Uterus (tissue), 4 donors: Measurements from ENCODE around the gene ENOX2. TPM values are rescaled to one million over a fixed set of nuclear protein-coding genes. Genes with fewer than 3 reads are reported as not detected.

Experiments used
- DNase-seq, 2 donors: peaks; one replicate each; pipeline ENCODE4 v3.0.0-alpha.2; 2019 to 2020
- H3K27ac ChIP-seq, 2 donors: fragments of 200-600 bp; sonication (generic); 1 replicate in 1 of 2; 2 replicates in 1 of 2; pipeline ENCODE4 v1.5.1; 2016 to 2018
- H3K27me3 ChIP-seq, 2 donors: fragments of 200-600 bp; sonication (generic); one replicate each; pipeline ENCODE4 v1.5.1; 2018 to 2019; ENCODE audit warnings: control low read depth in 1 of 2
- H3K36me3 ChIP-seq, 2 donors: fragments of 200-600 bp; sonication (generic); one replicate each; pipeline ENCODE4 v1.5.1; 2019; ENCODE audit warnings: control low read depth in 1 of 2
- H3K4me1 ChIP-seq, 2 donors: fragments of 200-600 bp; sonication (generic); one replicate each; pipeline ENCODE4 v1.5.1; 2018 to 2019; ENCODE audit warnings: control low read depth in 1 of 2
- H3K4me3 ChIP-seq, 2 donors: fragments of 200-600 bp; sonication (generic); 1 replicate in 1 of 2; 2 replicates in 1 of 2; pipeline ENCODE4 v1.5.1; 2018 to 2019; ENCODE audit warnings: mild to moderate bottlenecking in 1 of 2
- H3K9me3 ChIP-seq, 2 donors: fragments of 200-600 bp; sonication (generic); one replicate each; pipeline ENCODE4 v1.5.1; 2019; ENCODE audit warnings: control low read depth in 1 of 2
- POLR2A ChIP-seq, 2 donors: fragments of 450-650 bp; IDR thresholded peaks; one replicate each; pipeline ENCODE4 v1.6.1; 2016; ENCODE audit warnings: antibody characterized with exemption in 2 of 2, mild to moderate bottlenecking in 1 of 2, moderate library complexity in 1 of 2
- intact Hi-C: fragments of 100-400 bp; cut with DNase I; formaldehyde crosslinking; loops from one replicate; pipeline ENCODE4 v1.15.1; 2023; ENCODE audit warnings: low total_unique reads
- total RNA-seq, 4 donors: library from RNA; depleted of rRNA in 3 of 4; stranded (reverse); fragments of >200 nt in 3 of 4; gene quantifications; one replicate each; pipeline versions ENCODE4 v1.1.0 to v1.2.4, GENCODE V29; 2014 to 2023
- TF ChIP-seq, protein P1 (sequence below), 4 experiments: fragments of 200-600 bp in 2 of 4; fragments of 450-650 bp in 2 of 4; sonication (generic) in 2 of 4; IDR thresholded peaks; one replicate each; pipeline ENCODE4 v1.5.1; 2016 to 2019; ENCODE audit warnings: antibody characterized with exemption in 4 of 4, mild to moderate bottlenecking in 2 of 4, moderate library complexity in 1 of 4
- donor health status: DM: yes; HTN: yes; CAD: no.

Gene ENOX2
- total RNA-seq, 4 donors from 2014 or later = 8.2 to 19.5 (median 14.8) TPM

DNA sequence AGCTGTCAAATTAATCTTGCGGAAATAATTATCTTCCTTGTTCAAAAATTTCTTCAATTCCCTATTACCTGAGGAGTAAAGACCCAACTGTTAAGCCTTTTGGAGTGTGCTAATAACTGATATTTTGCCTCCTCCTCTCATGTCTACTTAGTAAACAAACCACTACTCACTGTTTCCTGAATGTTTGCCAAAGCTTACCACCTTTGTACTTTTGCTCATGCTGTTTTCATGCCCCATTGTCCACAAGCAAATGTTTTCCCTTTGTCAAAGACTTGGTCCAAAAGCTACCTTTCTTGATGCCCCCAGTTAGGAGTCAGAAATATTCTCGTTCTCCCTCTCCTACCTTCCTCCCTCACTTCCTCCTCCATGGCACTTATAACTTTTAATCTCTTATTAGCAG lies 226.1 kb downstream of the ENOX2 start:
- no peak overlapping the region for H3K4me3 ChIP-seq
- TF ChIP-seq, protein P1, sequence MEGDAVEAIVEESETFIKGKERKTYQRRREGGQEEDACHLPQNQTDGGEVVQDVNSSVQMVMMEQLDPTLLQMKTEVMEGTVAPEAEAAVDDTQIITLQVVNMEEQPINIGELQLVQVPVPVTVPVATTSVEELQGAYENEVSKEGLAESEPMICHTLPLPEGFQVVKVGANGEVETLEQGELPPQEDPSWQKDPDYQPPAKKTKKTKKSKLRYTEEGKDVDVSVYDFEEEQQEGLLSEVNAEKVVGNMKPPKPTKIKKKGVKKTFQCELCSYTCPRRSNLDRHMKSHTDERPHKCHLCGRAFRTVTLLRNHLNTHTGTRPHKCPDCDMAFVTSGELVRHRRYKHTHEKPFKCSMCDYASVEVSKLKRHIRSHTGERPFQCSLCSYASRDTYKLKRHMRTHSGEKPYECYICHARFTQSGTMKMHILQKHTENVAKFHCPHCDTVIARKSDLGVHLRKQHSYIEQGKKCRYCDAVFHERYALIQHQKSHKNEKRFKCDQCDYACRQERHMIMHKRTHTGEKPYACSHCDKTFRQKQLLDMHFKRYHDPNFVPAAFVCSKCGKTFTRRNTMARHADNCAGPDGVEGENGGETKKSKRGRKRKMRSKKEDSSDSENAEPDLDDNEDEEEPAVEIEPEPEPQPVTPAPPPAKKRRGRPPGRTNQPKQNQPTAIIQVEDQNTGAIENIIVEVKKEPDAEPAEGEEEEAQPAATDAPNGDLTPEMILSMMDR (IDR thresholded peaks at IDR 0.05) = no peak
- no peak for TF ChIP-seq POLR2A (IDR thresholded peaks at IDR 0.05)
- H3K36me3 ChIP-seq = no peaks in the 10 kb centered on the region
- H3K4me1 ChIP-seq = no peaks in the 10 kb centered on the region
- no peak overlapping the region for H3K27ac ChIP-seq
- H3K9me3 ChIP-seq = peaks cover 0 to 3% of the 10 kb centered on the region in 2 donors
- H3K27me3 ChIP-seq = no peaks in the 10 kb centered on the region
- intact Hi-C loops = no loop called here
- DNase-seq = no peak

DNA sequence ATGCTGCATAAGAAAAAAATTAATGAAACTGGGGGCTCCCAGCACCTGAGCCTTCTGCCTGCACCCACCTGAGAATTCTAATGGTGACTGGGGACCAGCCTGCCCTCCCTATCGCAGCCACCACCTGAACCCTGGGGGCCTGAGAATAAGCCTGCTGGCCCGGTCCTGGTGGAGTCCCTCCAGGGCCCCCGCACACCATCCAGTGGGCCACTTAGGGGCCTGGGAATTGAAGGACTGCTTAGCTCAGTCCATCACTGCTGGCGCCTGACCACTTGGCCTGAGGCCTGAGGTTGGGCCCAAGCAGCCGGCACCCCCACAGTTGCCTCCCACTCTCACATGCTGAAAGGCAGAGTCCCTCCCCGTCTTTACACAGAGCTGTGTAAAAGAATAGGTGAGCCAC lies 230.8 kb downstream of the ENOX2 start:
- Histone ChIP-seq H3K9me3 (peaks cover 0 to 3% of the 10 kb centered on the region in 2 donors), H3K27ac (no peak overlapping the region), H3K36me3 (no peaks in the 10 kb centered on the region), H3K4me3 (no peak overlapping the region), H3K4me1 (no peaks in the 10 kb centered on the region), H3K27me3 (no peaks in the 10 kb centered on the region)
- TF ChIP-seq, protein P1 (IDR thresholded peaks at IDR 0.05) = no peak
- no peak for TF ChIP-seq POLR2A (IDR thresholded peaks at IDR 0.05)
- intact Hi-C loops = no loop called here
- DNase-seq = no peak

DNA sequence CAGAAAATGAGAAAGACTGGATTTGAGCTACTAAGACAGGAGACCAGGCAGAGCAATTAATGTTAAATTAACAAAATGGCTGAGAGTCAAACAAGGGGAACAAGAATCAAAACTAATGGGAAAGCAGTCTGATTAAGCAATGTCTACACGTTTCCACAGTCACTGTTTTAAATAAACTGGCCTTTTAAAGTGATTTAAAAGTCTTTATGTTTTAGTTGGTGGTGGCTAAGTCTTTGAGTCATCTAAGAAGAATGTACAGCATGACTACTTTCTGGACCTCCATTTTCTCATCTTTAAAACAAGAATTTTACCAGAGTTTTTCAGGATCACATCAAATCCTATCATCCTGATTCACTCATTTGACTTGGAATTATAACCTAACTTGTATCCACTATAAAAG lies 233.8 kb downstream of the ENOX2 start:
- TF ChIP-seq, protein P1 (IDR thresholded peaks at IDR 0.05) = no peak
- no peak for TF ChIP-seq POLR2A (IDR thresholded peaks at IDR 0.05)
- Histone ChIP-seq H3K27me3 (no peaks in the 10 kb centered on the region), H3K27ac (no peak overlapping the region), H3K36me3 (no peaks in the 10 kb centered on the region), H3K4me3 (no peak overlapping the region), H3K9me3 (peaks cover 0 to 3% of the 10 kb centered on the region in 2 donors), H3K4me1 (no peaks in the 10 kb centered on the region)
- intact Hi-C loops = no loop called here
- no peak for DNase-seq

DNA sequence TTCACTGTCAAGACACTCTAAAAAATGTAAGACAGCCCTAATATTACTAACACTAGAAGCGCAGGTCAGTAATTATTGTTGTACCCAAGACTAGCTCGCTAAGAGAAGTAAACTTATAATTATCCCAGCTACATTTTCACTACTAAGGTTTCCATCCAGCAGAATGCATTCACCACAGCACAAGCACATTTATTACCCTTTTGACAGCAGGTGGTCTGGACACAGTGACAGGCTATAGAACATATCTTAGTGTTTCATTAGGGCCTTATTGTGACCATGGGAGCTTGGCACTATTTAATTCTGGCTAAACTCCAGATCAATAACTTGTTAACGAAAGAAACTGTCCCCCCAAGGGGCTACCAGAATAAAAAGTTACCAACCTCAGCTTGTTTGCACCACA lies 237.7 kb downstream of the ENOX2 start:
- Histone ChIP-seq H3K9me3 (no peaks in the 10 kb centered on the region), H3K4me1 (no peaks in the 10 kb centered on the region), H3K4me3 (no peak overlapping the region), H3K27me3 (no peaks in the 10 kb centered on the region), H3K27ac (no peak overlapping the region), H3K36me3 (no peaks in the 10 kb centered on the region)
- TF ChIP-seq, protein P1 (IDR thresholded peaks at IDR 0.05) = no peak
- TF ChIP-seq POLR2A (IDR thresholded peaks at IDR 0.05) = no peak
- no peak for DNase-seq
- intact Hi-C loops = no loop called here

DNA sequence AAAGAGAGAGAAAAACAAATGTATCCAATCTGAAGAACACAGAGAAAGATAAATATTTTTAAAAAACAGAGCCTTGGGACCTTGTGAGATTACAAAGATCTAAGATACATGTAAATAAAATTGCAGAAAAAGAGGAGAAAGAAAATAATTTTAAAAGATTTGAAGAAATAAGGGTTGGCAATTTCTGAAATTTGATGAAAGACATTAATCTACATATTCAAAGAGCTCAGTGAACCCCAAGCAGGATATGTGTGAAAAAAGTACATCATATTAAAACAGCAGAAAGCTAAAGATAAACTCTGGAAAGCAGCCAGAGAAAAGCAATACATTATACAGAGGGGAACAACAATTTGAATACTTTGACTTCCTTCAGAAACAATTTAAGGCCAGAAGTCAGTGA lies 244.7 kb downstream of the ENOX2 start:
- peaks cover 0 to 3% of the 10 kb centered on the region in 2 donors for H3K9me3 ChIP-seq
- no peak overlapping the region for H3K27ac ChIP-seq
- DNase-seq = no peak
- H3K27me3 ChIP-seq = no peaks in the 10 kb centered on the region
- no peak overlapping the region for H3K4me3 ChIP-seq
- no peaks in the 10 kb centered on the region for H3K36me3 ChIP-seq
- TF ChIP-seq, protein P1 (IDR thresholded peaks at IDR 0.05) = no peak
- TF ChIP-seq POLR2A (IDR thresholded peaks at IDR 0.05) = no peak
- no peaks in the 10 kb centered on the region for H3K4me1 ChIP-seq
- intact Hi-C loops = no loop called here
